Measurements from ENCODE around the gene PECR.

DNA sequence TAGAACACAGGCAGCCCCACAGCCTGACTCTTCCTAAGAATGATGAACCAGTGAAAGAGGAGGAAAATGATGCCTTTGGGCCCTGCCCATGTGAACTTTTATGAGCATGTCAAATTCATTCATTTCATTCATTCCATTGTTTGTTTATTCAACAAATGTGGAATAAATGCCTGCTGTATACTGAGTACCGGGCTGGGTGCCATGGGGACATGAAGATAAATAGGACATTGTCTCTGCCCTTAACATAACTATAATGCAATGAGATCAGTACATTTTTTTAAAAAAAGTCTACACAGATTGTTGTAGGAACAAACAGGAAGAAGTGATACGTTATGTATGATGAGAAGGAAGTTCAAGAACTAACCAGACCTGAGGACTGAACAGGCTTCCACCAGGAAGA, 83.0 kb downstream of the PECR start:
- TF ChIP-seq, protein P1, sequence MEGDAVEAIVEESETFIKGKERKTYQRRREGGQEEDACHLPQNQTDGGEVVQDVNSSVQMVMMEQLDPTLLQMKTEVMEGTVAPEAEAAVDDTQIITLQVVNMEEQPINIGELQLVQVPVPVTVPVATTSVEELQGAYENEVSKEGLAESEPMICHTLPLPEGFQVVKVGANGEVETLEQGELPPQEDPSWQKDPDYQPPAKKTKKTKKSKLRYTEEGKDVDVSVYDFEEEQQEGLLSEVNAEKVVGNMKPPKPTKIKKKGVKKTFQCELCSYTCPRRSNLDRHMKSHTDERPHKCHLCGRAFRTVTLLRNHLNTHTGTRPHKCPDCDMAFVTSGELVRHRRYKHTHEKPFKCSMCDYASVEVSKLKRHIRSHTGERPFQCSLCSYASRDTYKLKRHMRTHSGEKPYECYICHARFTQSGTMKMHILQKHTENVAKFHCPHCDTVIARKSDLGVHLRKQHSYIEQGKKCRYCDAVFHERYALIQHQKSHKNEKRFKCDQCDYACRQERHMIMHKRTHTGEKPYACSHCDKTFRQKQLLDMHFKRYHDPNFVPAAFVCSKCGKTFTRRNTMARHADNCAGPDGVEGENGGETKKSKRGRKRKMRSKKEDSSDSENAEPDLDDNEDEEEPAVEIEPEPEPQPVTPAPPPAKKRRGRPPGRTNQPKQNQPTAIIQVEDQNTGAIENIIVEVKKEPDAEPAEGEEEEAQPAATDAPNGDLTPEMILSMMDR (conservative IDR thresholded peaks at IDR 0.05): no peak
- no peak for TF ChIP-seq ZFX (IDR thresholded peaks at IDR 0.05)

Data from C4-2B (cell line).